ENCODE results near the gene CREB3L4.

DNA sequence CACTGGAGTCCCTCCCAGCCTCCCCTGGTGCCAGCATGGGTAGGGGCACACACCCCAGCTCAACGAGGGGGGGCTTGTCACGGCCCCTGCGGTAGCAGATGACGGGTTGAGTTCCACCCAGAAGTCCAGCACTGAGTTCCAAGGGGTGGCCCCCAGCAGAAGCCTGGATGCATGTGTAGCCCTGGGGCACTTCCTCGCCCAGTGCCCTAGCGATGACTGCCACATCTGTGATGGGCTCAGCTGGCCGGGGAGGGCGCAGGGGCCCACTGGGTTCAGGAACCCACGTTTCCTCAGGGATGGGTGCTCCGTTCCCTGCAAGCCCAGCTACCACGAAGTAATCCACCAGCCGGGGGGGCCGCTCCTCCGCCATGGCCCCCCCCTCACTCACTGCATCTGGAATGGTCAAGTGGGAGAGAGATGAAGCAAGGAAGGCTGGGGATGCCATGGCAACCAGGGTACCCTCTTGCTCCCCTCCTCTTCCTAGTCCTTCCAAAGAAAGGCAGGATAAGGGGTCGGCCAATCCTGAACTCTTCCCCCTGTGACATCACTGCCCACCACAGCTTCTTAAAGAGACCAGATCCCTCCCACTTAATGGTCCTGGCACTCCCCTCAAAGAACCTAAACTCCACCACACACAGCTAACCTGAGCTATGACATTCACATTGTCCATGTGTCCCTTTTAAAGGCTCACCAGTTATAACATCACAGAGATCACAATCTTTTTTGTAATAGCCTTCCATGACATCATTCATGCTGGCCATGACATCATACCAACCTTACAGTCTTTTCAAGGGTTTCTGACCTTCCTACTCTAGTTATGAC lies 23.5 kb upstream of the CREB3L4 start:
- TF ChIP-seq, protein P1, sequence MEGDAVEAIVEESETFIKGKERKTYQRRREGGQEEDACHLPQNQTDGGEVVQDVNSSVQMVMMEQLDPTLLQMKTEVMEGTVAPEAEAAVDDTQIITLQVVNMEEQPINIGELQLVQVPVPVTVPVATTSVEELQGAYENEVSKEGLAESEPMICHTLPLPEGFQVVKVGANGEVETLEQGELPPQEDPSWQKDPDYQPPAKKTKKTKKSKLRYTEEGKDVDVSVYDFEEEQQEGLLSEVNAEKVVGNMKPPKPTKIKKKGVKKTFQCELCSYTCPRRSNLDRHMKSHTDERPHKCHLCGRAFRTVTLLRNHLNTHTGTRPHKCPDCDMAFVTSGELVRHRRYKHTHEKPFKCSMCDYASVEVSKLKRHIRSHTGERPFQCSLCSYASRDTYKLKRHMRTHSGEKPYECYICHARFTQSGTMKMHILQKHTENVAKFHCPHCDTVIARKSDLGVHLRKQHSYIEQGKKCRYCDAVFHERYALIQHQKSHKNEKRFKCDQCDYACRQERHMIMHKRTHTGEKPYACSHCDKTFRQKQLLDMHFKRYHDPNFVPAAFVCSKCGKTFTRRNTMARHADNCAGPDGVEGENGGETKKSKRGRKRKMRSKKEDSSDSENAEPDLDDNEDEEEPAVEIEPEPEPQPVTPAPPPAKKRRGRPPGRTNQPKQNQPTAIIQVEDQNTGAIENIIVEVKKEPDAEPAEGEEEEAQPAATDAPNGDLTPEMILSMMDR (IDR thresholded peaks at IDR 0.05; ENCODE audit: low read depth, low read length) = no peak
- TF ChIP-seq EZH2phosphoT487 (IDR thresholded peaks at IDR 0.05; ENCODE audit: low read depth) = no peak

All from OCI-LY3 (cell line).